NT2/D1 (cell line): ENCODE measurements around the gene AJM1.
"Not testable (repeated sequence)": the region's sequence is repeated elsewhere in the genome, so short reads cannot be mapped to it uniquely, and the experiment has no call there.

Experiments
- DNase-seq: peaks from one replicate; pipeline ENCODE4 v3.0.0-alpha.2; 2011; ENCODE audit warnings: low read depth, low spot score
- H3K27me3 ChIP-seq: 2 replicates; pipeline ENCODE4 v1.6.0; 2011; ENCODE audit warnings: mild to moderate bottlenecking; ENCODE audit not compliant: insufficient read length, insufficient read depth
- H3K36me3 ChIP-seq: 2 replicates; pipeline ENCODE4 v1.6.1; 2011; ENCODE audit warnings: mild to moderate bottlenecking, low read length, mixed read lengths; ENCODE audit not compliant: insufficient read depth, insufficient read length
- H3K4me1 ChIP-seq: 2 replicates; pipeline ENCODE4 v1.5.1; 2011; ENCODE audit not compliant: insufficient read depth, insufficient read length
- H3K4me3 ChIP-seq: 2 replicates; pipeline ENCODE4 v1.5.1; 2011; ENCODE audit warnings: low read depth; ENCODE audit not compliant: insufficient read length
- H3K9ac ChIP-seq: 2 replicates; pipeline ENCODE4 v1.6.0; 2011; ENCODE audit warnings: low read depth; ENCODE audit not compliant: insufficient read length
- H3K9me3 ChIP-seq: 2 replicates; pipeline ENCODE4 v1.5.1; 2011; ENCODE audit warnings: mild to moderate bottlenecking, low read length; ENCODE audit not compliant: insufficient read depth
- SUZ12 ChIP-seq: IDR thresholded peaks from 2 replicates; pipeline ENCODE4 v1.6.1; 2011; ENCODE audit not compliant: insufficient read length, insufficient read depth; ENCODE audit errors: extremely low read depth
- YY1 ChIP-seq: IDR thresholded peaks from 2 replicates; pipeline ENCODE4 v1.6.1; 2011; ENCODE audit not compliant: insufficient read length, insufficient read depth
- ZNF274 ChIP-seq: IDR thresholded peaks from 2 replicates; pipeline ENCODE4 v1.6.1; 2011; ENCODE audit warnings: mild to moderate bottlenecking, low read depth, low read length

AJM1 gene

DNA sequence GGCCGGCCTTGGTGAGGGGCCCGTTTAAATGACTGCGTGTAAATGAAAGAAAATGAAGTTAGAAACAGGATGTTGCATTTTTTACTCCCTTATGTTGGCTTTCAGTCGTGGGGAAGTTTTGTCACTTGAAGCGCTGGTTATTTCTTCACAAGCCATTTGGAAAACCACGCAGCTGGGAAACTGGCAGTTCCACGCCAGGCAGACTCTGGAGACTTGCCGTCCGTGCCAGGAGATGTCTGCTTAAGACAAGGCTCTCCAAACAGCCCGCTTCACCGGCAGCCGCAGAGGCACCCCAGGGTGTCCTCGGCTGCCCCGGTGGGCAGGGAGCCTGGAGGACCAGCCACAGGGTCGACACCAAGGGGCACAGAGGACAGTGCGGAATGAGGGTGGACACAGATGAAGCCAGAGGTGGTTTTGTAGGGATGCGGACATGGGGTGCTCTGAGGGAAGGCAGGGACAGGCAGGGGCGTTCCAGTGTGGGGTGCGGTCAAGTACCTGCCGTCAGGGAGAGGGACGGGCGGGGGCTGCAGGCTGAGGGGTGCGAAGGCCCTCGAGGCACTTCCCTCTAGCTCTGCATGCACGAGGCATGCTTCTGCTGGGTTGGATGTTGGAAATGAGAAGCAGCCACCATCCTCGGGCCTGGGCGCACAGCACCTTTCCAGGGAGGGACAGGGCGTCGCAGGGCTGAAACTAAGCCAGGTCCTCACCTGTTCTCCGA, 11.1 kb upstream of the AJM1 start:
- no peaks in the 10 kb centered on the region for H3K9me3 ChIP-seq

DNA sequence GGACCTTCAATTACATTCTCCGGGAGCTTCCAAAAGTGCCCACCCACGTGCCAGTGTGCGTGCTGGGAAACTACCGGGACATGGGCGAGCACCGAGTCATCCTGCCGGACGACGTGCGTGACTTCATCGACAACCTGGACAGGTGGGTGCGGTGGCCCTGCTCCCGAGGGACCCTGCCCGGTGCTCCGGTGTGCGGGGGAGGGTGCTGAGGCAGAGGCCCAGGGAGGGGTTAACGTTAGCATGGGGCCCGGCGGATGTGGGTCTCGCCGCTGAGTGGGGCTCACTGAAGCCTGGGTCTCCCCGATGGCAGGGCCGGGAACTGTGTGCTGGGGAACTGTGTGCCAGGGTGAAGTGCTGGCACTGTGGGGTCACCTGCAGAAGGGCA, 10.6 kb upstream of the AJM1 start:
- peaks cover 88% of the 10 kb centered on the region for H3K36me3 ChIP-seq
- no peaks in the 10 kb centered on the region for H3K27me3 ChIP-seq
- H3K4me1 ChIP-seq: peaks cover 26% of the 10 kb centered on the region
- TF ChIP-seq ZNF274 (no peak), SUZ12 (no peak), YY1 (no peak)
- no peak for DNase-seq
- H3K9me3 ChIP-seq: no peaks in the 10 kb centered on the region
- H3K4me3 ChIP-seq: no peak overlapping the region
- no peak overlapping the region for H3K9ac ChIP-seq

More for the DNA sequence above, 11.1 kb upstream of the AJM1 start:
- TF ChIP-seq YY1 (no peak), ZNF274 (no peak)
- Histone ChIP-seq H3K27me3 (no peaks in the 10 kb centered on the region), H3K9ac (no peak overlapping the region), H3K4me3 (no peak overlapping the region), H3K4me1 (peaks cover 23% of the 10 kb centered on the region), H3K36me3 (peaks cover 88% of the 10 kb centered on the region)
- DNase-seq: no peak

DNA sequence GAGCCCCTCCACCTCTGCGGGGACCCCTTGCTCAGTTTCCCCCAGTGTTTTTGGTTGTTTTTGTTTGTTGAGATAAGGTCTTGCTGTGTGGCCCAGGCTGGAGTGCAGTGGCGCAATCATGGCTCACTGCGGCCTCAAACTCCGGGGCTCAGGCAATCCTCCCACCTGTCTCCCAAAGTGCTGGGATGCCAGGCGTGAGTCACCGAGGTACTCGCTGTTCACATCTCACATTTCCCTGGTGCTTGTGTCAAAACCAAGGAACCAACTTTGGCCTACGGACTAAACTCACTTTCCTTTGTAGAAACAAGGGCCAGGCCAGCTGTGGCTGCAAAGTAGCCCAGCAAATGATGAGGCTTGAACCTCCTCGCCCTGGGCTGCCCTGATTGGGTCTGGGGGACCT, 9.7 kb upstream of the AJM1 start:
- H3K4me1 ChIP-seq: peaks cover 25% of the 10 kb centered on the region
- no peaks in the 10 kb centered on the region for H3K9me3 ChIP-seq
- no peak overlapping the region for H3K4me3 ChIP-seq
- DNase-seq: no peak
- TF ChIP-seq YY1: no peak
- TF ChIP-seq SUZ12: no peak
- TF ChIP-seq ZNF274: no peak
- peaks cover 80% of the 10 kb centered on the region for H3K36me3 ChIP-seq
- no peak overlapping the region for H3K9ac ChIP-seq
- H3K27me3 ChIP-seq: no peaks in the 10 kb centered on the region

DNA sequence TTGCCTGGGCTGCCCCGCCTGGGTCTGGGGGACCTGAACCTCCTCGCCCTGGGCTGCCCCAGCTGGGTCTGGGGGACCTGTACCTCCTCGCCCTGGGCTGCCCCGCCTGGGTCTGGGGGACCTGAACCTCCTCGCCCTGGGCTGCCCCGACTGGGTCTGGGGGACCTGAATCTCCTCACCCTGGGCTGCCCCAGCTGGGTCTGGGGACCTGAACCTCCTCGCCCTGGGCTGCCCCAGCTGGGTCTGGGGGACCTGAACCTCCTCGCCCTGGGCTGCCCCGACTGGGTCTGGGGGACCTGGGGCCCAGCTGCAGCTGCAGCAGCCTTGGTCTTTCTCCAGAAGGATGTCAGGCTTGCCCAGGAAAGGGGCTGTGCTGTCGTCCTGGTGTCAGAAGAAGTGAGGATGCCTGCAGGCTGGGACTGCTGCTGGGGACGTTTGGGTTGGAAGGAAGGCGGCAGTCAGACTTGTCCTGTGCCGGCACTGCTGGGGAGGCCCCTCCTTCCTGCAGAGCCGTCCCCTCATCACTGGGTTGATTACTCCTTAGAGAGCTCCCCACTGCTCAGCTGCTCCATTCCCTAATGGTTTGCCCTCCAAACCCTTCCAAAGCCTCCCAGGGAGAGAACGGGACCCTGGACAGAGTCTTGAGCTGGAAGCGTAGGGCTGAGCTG, 8.8 kb upstream of the AJM1 start:
- Histone ChIP-seq H3K36me3 (peaks cover 80% of the 10 kb centered on the region), H3K4me1 (peaks cover 27% of the 10 kb centered on the region)
- H3K27me3 ChIP-seq, H3K4me3 ChIP-seq, DNase-seq, H3K9me3 ChIP-seq, H3K9ac ChIP-seq: not testable (repeated sequence)

DNA sequence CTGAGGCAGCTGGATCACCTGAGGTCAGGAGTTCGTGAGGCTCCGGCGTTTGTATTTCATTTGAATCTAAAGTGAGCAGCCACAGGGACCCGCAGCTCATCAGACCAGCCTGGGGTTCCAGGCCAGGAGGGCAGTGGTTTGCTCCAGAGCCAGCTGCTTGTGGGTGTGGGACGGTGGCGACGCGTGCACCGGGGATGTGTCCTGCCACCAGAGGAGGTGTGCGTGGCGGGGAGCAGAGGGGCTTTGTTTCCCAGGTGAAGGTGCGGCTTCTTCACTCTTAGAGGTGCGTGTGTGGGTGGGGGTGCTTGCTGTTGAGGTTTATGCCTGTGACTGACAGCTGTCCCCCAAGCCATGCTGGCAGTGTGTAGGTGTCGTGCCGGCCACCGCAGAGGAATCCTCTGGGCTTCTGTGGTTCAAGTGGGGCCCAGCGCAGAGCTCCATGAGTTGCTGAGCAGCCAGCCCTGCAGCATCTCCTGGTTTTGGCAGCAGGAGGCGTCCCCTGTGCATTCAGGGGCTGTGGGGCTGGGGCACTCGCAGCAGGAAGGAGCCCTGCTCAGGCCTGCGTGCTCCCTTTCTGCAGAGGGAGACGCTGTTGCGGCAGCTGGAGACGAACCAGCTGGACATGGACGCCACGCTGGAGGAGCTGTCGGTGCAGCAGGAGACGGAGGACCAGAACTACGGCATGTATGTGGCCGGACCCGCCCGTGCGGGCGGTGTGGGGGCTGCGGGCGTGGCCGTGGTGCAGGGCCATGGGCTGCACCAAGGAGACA, 6.9 kb upstream of the AJM1 start:
- no peak overlapping the region for H3K9ac ChIP-seq
- TF ChIP-seq ZNF274 (no peak), YY1 (no peak), SUZ12 (no peak)
- H3K9me3 ChIP-seq: no peaks in the 10 kb centered on the region
- H3K27me3 ChIP-seq: no peaks in the 10 kb centered on the region
- H3K4me3 ChIP-seq: no peak overlapping the region
- H3K4me1 ChIP-seq: peaks cover 31% of the 10 kb centered on the region
- no peak for DNase-seq
- H3K36me3 ChIP-seq: peaks cover 80% of the 10 kb centered on the region

DNA sequence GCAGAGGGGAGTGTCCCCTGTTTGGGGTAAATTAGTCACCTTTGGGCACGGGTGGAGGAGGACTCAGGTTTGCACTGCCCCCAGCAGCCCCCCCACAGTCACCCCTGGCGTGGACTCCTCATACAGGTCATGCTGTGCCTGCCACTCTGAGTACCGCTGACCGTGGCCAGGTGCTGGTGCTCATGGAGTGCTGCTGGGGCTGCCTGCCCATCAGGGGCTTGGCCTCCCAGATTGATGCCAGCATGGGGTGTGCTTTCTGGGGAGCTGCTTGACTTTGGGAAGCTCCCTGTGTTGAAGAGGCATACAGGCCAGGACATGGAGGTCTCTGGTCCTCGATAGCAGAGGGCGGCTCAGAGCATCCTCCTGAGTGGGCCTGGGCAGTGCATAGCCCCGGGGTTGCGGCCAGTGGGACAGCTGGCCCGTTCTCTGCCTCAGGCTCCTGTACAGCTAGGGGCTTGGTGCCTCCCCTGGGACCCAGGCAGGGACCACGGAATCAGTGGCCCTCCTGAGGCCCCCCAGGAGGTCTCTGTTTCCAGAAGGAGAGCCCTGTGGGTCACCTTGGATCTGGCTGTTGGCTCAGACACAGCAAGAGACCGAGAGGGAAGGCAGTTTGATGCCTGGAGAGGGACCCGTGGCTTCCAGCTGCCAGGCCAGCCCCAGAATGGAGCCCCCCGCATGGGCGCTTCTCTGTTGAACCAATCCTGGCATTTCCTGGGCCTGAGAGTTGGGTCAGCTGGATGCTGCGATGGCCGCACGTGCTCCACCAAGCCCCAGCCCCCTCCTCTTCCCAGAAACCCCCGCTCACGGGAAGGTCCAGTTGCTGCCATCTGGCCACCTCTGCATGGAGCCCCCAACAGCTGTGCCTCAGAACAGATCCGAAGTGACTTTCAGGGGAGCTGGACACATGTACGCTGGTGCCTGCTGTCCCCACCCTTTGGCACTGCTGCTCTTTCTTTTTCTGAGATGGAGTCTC, 6.1 kb upstream of the AJM1 start:
- Histone ChIP-seq H3K4me3 (no peak overlapping the region), H3K4me1 (peaks cover 36% of the 10 kb centered on the region), H3K36me3 (peaks cover 78% of the 10 kb centered on the region), H3K9ac (peak overlapping the region; percentile 17), H3K27me3 (no peaks in the 10 kb centered on the region), H3K9me3 (no peaks in the 10 kb centered on the region)
- no peak for DNase-seq
- TF ChIP-seq SUZ12: no peak
- no peak for TF ChIP-seq ZNF274
- TF ChIP-seq YY1: no peak
